GM23338 (cell line): ENCODE measurements around the gene PACS1. TPM values are rescaled to one million over a fixed set of nuclear protein-coding genes. Genes with fewer than 3 reads are reported as not detected.

Experiments
- ATAC-seq: fragments of 200-7000 bp; cut with Tn5 transposase; 3 replicates; pipeline ENCODE4 v1.9.1; 2020
- DNase-seq: peaks from one replicate; pipeline ENCODE4 v3.0.0-alpha.2; 2015; ENCODE audit warnings: low spot score
- H2AFZ ChIP-seq: fragments of 200-600 bp; sonication (generic); 2 replicates; pipeline ENCODE4 v1.8.0; 2016; ENCODE audit warnings: antibody characterized with exemption, mild to moderate bottlenecking, moderate library complexity
- H3F3A ChIP-seq: fragments of 200-600 bp; sonication (generic); replicated peaks from 2 replicates; pipeline ENCODE4 v1.8.0; 2017; ENCODE audit warnings: antibody characterized with exemption, mixed run types, low read depth
- H3K27ac ChIP-seq: fragments of 200-600 bp; sonication (generic); 2 replicates; pipeline ENCODE4 v1.6.1; 2016; ENCODE audit warnings: low read depth
- H3K27me3 ChIP-seq: fragments of 200-600 bp; sonication (generic); 2 replicates; pipeline ENCODE4 v1.8.0; 2016; ENCODE audit warnings: mild to moderate bottlenecking, mixed run types, moderate library complexity; ENCODE audit not compliant: insufficient read depth
- H3K36me3 ChIP-seq: fragments of 200-600 bp; sonication (generic); 2 replicates; pipeline ENCODE4 v1.8.0; 2016; ENCODE audit warnings: mild to moderate bottlenecking; ENCODE audit not compliant: insufficient read depth
- H3K4me1 ChIP-seq: fragments of 200-600 bp; sonication (generic); 2 replicates; pipeline ENCODE4 v1.8.0; 2016; ENCODE audit warnings: mild to moderate bottlenecking, moderate library complexity; ENCODE audit not compliant: insufficient read depth
- H3K4me2 ChIP-seq: fragments of 200-600 bp; sonication (generic); 2 replicates; pipeline ENCODE4 v1.7.1; 2017; ENCODE audit warnings: mixed run types
- H3K4me3 ChIP-seq: fragments of 200-600 bp; sonication (generic); 2 replicates; pipeline ENCODE4 v1.6.1; 2016; ENCODE audit warnings: mixed run types
- H3K79me2 ChIP-seq: fragments of 200-600 bp; sonication (generic); replicated peaks from 2 replicates; pipeline ENCODE4 v1.8.0; 2017; ENCODE audit warnings: mild to moderate bottlenecking; ENCODE audit not compliant: insufficient read depth
- H3K9me2 ChIP-seq: fragments of 200-600 bp; sonication (generic); 2 replicates; pipeline ENCODE4 v1.8.0; 2017; ENCODE audit not compliant: insufficient read depth
- H4K20me1 ChIP-seq: fragments of 200-600 bp; sonication (generic); replicated peaks from 2 replicates; pipeline ENCODE4 v1.8.0; 2017; ENCODE audit warnings: mild to moderate bottlenecking; ENCODE audit not compliant: insufficient read depth
- H3K27ac Mint-ChIP-seq: 2 replicates; pipeline ENCODE4 v1.8.0; 2020; ENCODE audit warnings: inconsistent platforms, mild to moderate bottlenecking, moderate library complexity, mixed read lengths
- H3K27me3 Mint-ChIP-seq: 3 replicates; pipeline ENCODE4 v1.8.0; 2022; ENCODE audit warnings: low read depth, mild to moderate bottlenecking, moderate library complexity, mixed read lengths, inconsistent platforms; ENCODE audit not compliant: insufficient read depth, poor library complexity
- H3K36me3 Mint-ChIP-seq: 3 replicates; pipeline ENCODE4 v1.8.0; 2021; ENCODE audit warnings: low read depth, mild to moderate bottlenecking, inconsistent platforms, moderate library complexity, mixed read lengths
- H3K4me1 Mint-ChIP-seq: 3 replicates; pipeline ENCODE4 v1.8.0; 2020; ENCODE audit warnings: mild to moderate bottlenecking, inconsistent platforms, mixed read lengths
- H3K4me3 Mint-ChIP-seq: 3 replicates; pipeline ENCODE4 v1.8.0; 2021; ENCODE audit warnings: moderate library complexity, mild to moderate bottlenecking, inconsistent platforms, mixed read lengths
- H3K9me3 Mint-ChIP-seq: 3 replicates; pipeline ENCODE4 v1.8.0; 2020; ENCODE audit warnings: moderate library complexity, mild to moderate bottlenecking, inconsistent platforms, mixed read lengths
- CREB1 ChIP-seq: fragments of 250-450 bp; sonication (Bioruptor Pico); IDR thresholded peaks from 2 replicates; pipeline ENCODE4 v1.5.0; 2020; ENCODE audit warnings: low read depth, mild to moderate bottlenecking, moderate library complexity
- EZH2 ChIP-seq: fragments of 200-600 bp; sonication (generic); IDR thresholded peaks from one replicate; pipeline ENCODE4 v1.8.0; 2017; ENCODE audit warnings: antibody characterized with exemption, mild to moderate bottlenecking, low read depth; ENCODE audit not compliant: unreplicated experiment
- JUNB ChIP-seq: IDR thresholded peaks from one replicate; pipeline ENCODE4 v1.6.1; 2016; ENCODE audit warnings: antibody characterized with exemption; ENCODE audit not compliant: unreplicated experiment
- POLR2AphosphoS5 ChIP-seq: IDR thresholded peaks from 2 replicates; pipeline ENCODE4 v1.6.1; 2016; ENCODE audit warnings: antibody characterized with exemption, low read depth
- STAT1 ChIP-seq: IDR thresholded peaks from one replicate; pipeline ENCODE4 v1.6.1; 2016; ENCODE audit warnings: antibody characterized with exemption; ENCODE audit not compliant: unreplicated experiment
- polyA plus RNA-seq: library from polyadenylated mRNA; unstranded; fragments of >200 nt; fragmentation: Nextera tagmentation; extraction: Ambion mirVana; gene quantifications from 2 replicates; pipeline ENCODE4 v1.2.1, GENCODE V29; 2016
- total RNA-seq: library from RNA; depleted of rRNA; stranded (reverse); fragments of >200 nt; shearing (Covaris generic); gene quantifications from 2 replicates; pipeline ENCODE4 v1.2.3, GENCODE V29; 2014
- TF ChIP-seq, protein P1 (sequence below): IDR thresholded peaks from one replicate; pipeline ENCODE4 v1.6.1; 2018; ENCODE audit warnings: antibody characterized with exemption; ENCODE audit not compliant: unreplicated experiment
- TF ChIP-seq, protein P2 (sequence below), 2 experiments: fragments of 200-600 bp in 1 of 2; sonication (generic) in 1 of 2; conservative IDR thresholded peaks; 2 replicates each; pipeline versions ENCODE4 v1.5.1 to v1.6.1; 2016 to 2017; ENCODE audit warnings: antibody characterized with exemption in 2 of 2, low read depth in 2 of 2, mild to moderate bottlenecking in 2 of 2, moderate library complexity in 1 of 2
- TF ChIP-seq, protein P3 (sequence below): fragments of 250-450 bp; sonication (Bioruptor Pico); IDR thresholded peaks from 2 replicates; pipeline ENCODE4 v1.5.0; 2020; ENCODE audit warnings: mild to moderate bottlenecking, moderate library complexity

PACS1 gene
- total and polyA plus RNA-seq, 2 experiments from 2014 or later = 8.0 to 37.5 TPM

DNA sequence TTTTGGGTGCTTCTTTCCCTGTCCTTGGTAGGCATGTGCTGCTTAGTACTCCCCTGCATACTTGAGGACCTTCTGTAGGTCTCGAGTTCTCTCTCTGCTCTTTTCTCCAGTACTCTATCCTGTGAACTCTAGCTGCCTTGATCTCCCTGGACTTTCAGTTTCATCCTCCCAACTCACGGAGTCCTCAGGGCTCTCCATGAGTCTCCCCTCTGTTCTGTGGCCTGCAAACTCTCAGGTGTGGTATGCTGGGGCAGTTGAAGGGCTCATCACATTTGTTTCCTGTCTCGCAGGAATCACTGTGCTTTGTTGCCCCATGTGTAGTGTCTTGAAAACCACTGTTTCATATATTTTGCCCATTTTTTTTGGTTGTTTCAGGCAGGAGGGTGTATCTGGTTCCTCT lies 3.3 kb upstream of the PACS1 start:
- peaks cover 20% of the 10 kb centered on the region for H4K20me1 ChIP-seq
- H3K27ac ChIP-seq = no peak overlapping the region
- peaks cover 48% of the 10 kb centered on the region for H3K36me3 ChIP-seq

More for the DNA sequence above, 3.3 kb upstream of the PACS1 start:
- Mint-ChIP-seq H3K9me3 (no peaks in the 10 kb centered on the region; the same call in 2 of the 3 replicates), H3K27ac (no peak overlapping the region), H3K4me1 (peaks cover 21% of the 10 kb centered on the region; the same call in 2 of the 3 replicates), H3K36me3 (peaks cover 74% of the 10 kb centered on the region), H3K4me3 (no peak overlapping the region), H3K27me3 (peaks cover 14% of the 10 kb centered on the region)
- H3K9me2 ChIP-seq = no peaks in the 10 kb centered on the region
- no peak overlapping the region for H3K4me2 ChIP-seq
- DNase-seq (no peak), ATAC-seq (no peak)
- peaks cover 44% of the 10 kb centered on the region for H3F3A ChIP-seq
- TF ChIP-seq EZH2 (no peak), CREB1 (no peak), STAT1 (no peak), JUNB (no peak), POLR2AphosphoS5 (no peak)
- TF ChIP-seq, protein P1, sequence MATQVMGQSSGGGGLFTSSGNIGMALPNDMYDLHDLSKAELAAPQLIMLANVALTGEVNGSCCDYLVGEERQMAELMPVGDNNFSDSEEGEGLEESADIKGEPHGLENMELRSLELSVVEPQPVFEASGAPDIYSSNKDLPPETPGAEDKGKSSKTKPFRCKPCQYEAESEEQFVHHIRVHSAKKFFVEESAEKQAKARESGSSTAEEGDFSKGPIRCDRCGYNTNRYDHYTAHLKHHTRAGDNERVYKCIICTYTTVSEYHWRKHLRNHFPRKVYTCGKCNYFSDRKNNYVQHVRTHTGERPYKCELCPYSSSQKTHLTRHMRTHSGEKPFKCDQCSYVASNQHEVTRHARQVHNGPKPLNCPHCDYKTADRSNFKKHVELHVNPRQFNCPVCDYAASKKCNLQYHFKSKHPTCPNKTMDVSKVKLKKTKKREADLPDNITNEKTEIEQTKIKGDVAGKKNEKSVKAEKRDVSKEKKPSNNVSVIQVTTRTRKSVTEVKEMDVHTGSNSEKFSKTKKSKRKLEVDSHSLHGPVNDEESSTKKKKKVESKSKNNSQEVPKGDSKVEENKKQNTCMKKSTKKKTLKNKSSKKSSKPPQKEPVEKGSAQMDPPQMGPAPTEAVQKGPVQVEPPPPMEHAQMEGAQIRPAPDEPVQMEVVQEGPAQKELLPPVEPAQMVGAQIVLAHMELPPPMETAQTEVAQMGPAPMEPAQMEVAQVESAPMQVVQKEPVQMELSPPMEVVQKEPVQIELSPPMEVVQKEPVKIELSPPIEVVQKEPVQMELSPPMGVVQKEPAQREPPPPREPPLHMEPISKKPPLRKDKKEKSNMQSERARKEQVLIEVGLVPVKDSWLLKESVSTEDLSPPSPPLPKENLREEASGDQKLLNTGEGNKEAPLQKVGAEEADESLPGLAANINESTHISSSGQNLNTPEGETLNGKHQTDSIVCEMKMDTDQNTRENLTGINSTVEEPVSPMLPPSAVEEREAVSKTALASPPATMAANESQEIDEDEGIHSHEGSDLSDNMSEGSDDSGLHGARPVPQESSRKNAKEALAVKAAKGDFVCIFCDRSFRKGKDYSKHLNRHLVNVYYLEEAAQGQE = no peak
- TF ChIP-seq, protein P2, sequence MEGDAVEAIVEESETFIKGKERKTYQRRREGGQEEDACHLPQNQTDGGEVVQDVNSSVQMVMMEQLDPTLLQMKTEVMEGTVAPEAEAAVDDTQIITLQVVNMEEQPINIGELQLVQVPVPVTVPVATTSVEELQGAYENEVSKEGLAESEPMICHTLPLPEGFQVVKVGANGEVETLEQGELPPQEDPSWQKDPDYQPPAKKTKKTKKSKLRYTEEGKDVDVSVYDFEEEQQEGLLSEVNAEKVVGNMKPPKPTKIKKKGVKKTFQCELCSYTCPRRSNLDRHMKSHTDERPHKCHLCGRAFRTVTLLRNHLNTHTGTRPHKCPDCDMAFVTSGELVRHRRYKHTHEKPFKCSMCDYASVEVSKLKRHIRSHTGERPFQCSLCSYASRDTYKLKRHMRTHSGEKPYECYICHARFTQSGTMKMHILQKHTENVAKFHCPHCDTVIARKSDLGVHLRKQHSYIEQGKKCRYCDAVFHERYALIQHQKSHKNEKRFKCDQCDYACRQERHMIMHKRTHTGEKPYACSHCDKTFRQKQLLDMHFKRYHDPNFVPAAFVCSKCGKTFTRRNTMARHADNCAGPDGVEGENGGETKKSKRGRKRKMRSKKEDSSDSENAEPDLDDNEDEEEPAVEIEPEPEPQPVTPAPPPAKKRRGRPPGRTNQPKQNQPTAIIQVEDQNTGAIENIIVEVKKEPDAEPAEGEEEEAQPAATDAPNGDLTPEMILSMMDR (conservative IDR thresholded peaks at IDR 0.05; ENCODE audit: low read depth in 2 of 2) = no peak
- TF ChIP-seq, protein P3, sequence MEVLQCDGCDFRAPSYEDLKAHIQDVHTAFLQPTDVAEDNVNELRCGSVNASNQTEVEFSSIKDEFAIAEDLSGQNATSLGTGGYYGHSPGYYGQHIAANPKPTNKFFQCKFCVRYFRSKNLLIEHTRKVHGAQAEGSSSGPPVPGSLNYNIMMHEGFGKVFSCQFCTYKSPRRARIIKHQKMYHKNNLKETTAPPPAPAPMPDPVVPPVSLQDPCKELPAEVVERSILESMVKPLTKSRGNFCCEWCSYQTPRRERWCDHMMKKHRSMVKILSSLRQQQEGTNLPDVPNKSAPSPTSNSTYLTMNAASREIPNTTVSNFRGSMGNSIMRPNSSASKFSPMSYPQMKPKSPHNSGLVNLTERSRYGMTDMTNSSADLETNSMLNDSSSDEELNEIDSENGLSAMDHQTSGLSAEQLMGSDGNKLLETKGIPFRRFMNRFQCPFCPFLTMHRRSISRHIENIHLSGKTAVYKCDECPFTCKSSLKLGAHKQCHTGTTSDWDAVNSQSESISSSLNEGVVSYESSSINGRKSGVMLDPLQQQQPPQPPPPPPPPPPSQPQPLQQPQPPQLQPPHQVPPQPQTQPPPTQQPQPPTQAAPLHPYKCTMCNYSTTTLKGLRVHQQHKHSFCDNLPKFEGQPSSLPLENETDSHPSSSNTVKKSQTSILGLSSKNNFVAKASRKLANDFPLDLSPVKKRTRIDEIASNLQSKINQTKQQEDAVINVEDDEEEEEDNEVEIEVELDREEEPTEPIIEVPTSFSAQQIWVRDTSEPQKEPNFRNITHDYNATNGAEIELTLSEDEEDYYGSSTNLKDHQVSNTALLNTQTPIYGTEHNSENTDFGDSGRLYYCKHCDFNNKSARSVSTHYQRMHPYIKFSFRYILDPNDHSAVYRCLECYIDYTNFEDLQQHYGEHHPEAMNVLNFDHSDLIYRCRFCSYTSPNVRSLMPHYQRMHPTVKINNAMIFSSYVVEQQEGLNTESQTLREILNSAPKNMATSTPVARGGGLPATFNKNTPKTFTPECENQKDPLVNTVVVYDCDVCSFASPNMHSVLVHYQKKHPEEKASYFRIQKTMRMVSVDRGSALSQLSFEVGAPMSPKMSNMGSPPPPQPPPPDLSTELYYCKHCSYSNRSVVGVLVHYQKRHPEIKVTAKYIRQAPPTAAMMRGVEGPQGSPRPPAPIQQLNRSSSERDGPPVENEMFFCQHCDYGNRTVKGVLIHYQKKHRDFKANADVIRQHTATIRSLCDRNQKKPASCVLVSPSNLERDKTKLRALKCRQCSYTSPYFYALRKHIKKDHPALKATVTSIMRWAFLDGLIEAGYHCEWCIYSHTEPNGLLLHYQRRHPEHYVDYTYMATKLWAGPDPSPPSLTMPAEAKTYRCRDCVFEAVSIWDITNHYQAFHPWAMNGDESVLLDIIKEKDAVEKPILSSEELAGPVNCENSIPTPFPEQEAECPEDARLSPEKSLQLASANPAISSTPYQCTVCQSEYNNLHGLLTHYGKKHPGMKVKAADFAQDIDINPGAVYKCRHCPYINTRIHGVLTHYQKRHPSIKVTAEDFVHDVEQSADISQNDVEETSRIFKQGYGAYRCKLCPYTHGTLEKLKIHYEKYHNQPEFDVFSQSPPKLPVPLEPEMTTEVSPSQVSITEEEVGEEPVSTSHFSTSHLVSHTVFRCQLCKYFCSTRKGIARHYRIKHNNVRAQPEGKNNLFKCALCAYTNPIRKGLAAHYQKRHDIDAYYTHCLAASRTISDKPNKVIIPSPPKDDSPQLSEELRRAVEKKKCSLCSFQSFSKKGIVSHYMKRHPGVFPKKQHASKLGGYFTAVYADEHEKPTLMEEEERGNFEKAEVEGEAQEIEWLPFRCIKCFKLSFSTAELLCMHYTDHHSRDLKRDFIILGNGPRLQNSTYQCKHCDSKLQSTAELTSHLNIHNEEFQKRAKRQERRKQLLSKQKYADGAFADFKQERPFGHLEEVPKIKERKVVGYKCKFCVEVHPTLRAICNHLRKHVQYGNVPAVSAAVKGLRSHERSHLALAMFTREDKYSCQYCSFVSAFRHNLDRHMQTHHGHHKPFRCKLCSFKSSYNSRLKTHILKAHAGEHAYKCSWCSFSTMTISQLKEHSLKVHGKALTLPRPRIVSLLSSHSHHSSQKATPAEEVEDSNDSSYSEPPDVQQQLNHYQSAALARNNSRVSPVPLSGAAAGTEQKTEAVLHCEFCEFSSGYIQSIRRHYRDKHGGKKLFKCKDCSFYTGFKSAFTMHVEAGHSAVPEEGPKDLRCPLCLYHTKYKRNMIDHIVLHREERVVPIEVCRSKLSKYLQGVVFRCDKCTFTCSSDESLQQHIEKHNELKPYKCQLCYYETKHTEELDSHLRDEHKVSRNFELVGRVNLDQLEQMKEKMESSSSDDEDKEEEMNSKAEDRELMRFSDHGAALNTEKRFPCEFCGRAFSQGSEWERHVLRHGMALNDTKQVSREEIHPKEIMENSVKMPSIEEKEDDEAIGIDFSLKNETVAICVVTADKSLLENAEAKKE (CRISPR knock-in tag) = no peak
- H2AFZ ChIP-seq = no peak overlapping the region
- H3K4me3 ChIP-seq = no peak overlapping the region
- peaks cover 20% of the 10 kb centered on the region for H3K4me1 ChIP-seq
- H3K27me3 ChIP-seq = no peaks in the 10 kb centered on the region
- H3K79me2 ChIP-seq = peaks cover 23% of the 10 kb centered on the region
